ENCODE data around the gene HMGN3.

GRCh38 chr6:79184641-79185040 lies 49.8 kb downstream of the HMGN3 start:
- no peak for TF ChIP-seq YY1 (IDR thresholded peaks at IDR 0.05; ENCODE audit: insufficient read depth, insufficient read length)
- TF ChIP-seq ZNF274 (IDR thresholded peaks at IDR 0.05; ENCODE audit: low read depth, low read length), result no peak

Data from NT2/D1 (cell line).